ENCODE results near the gene RDH12. TPM values are rescaled to one million over a fixed set of nuclear protein-coding genes. Genes with fewer than 3 reads are reported as not detected.

RDH12 gene
- total and polyA plus RNA-seq, 9 of the 15 experiments (the other 6 are each of a cell fraction or from before 2014, with no cell fraction given), result 0.03 to 0.29 (median 0.07) TPM; not detected in 2

DNA sequence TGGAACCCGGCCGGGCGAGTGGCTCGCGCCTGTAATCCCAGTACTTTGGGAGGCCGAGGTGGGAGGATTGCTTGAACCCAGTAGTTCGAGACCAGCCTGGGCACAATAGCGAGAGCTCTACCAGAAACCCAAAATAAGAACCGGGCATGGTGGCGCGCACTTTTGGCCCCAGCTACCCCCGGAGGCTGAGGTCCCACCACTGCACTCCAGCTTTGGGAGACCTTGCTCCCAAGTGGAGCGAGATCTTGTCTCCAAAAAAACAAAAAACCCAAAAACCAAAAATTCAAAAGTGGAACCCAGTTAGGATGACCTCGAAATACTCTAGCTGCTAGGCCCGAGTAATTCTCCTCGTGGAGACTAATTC, 26.5 kb upstream of the RDH12 start (continued):
- TF ChIP-seq, protein P1, sequence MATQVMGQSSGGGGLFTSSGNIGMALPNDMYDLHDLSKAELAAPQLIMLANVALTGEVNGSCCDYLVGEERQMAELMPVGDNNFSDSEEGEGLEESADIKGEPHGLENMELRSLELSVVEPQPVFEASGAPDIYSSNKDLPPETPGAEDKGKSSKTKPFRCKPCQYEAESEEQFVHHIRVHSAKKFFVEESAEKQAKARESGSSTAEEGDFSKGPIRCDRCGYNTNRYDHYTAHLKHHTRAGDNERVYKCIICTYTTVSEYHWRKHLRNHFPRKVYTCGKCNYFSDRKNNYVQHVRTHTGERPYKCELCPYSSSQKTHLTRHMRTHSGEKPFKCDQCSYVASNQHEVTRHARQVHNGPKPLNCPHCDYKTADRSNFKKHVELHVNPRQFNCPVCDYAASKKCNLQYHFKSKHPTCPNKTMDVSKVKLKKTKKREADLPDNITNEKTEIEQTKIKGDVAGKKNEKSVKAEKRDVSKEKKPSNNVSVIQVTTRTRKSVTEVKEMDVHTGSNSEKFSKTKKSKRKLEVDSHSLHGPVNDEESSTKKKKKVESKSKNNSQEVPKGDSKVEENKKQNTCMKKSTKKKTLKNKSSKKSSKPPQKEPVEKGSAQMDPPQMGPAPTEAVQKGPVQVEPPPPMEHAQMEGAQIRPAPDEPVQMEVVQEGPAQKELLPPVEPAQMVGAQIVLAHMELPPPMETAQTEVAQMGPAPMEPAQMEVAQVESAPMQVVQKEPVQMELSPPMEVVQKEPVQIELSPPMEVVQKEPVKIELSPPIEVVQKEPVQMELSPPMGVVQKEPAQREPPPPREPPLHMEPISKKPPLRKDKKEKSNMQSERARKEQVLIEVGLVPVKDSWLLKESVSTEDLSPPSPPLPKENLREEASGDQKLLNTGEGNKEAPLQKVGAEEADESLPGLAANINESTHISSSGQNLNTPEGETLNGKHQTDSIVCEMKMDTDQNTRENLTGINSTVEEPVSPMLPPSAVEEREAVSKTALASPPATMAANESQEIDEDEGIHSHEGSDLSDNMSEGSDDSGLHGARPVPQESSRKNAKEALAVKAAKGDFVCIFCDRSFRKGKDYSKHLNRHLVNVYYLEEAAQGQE (IDR thresholded peaks at IDR 0.05; ENCODE audit: borderline replicate concordance), result no peak
- TF ChIP-seq, protein P1 (CRISPR knock-in tag; IDR thresholded peaks at IDR 0.05; ENCODE audit: low read depth), result no peak

DNA sequence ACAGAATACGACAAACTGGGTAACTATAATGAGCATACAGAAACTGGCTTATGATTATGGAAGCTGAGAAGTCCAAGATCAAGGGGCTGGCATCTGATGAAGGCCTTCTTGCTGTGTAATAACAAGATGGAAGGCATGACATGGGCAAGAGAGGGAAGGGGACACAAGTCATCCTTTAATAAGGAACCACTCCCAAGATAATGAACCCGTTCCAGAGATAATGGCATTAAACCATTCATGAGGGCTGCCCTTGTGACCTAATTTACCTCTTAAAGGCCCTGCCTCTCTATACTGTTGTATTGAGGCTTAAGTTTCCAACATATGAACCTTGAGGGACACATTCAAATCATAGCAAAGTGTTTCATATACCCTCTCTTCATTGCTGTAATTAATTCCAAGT, 22.7 kb upstream of the RDH12 start:
- intact Hi-C loops (cut with micrococcal nuclease), result no loop called here
- in situ Hi-C loops (cut with MboI), result no loop called here

More for the DNA sequence above, 22.7 kb upstream of the RDH12 start:
- ChIA-PET POLR2A (interaction anchor here (1.3 kb wide), 1 partner anchor 8 kb away, joined by 3 read pairs; no protein-coding TSS in a partner anchor), CTCF (ENCODE audit: low intra/inter-chr PET ratio) (no interaction called here)
- Histone ChIP-seq H4K20me1 (replicated peaks; ENCODE audit: control insufficient read depth, insufficient read depth, low read length) (no peaks in the 10 kb centered on the region), H3K9me1 (ENCODE audit: control insufficient read depth, insufficient read depth, low read length) (no peaks in the 10 kb centered on the region), H2AFZ (ENCODE audit: low read depth, low read length) (no peak overlapping the region), H3K27ac (ENCODE audit: extremely low read depth, low read depth, low read length) (no peak overlapping the region; the same call in 2 of the 3 replicates), H3K79me2 (ENCODE audit: control insufficient read depth, insufficient read depth, low read length) (peaks cover 37% of the 10 kb centered on the region), H3K27me3 (ENCODE audit: control insufficient read depth in 2 of 2, insufficient read depth in 2 of 2, low read length in 2 of 2) (no peaks in the 10 kb centered on the region), H3K36me3 (ENCODE audit: control insufficient read depth, insufficient read depth, low read length) (peaks cover 72% of the 10 kb centered on the region), H3K4me3 (no peak overlapping the region), H3K9ac (ENCODE audit: insufficient read depth in 1 of 2, low read depth in 2 of 2, low read length in 2 of 2) (no peak overlapping the region), H3K4me2 (ENCODE audit: insufficient read depth, low read length) (no peak overlapping the region), H3K4me1 (replicated peaks in 1 of 2; ENCODE audit: control insufficient read depth in 2 of 2, insufficient read depth in 2 of 2, low read length in 2 of 2) (peaks cover 22 to 38% of the 10 kb centered on the region in 2 experiments), H3K9me3 (replicated peaks; ENCODE audit: control insufficient read depth, insufficient read depth, low read depth, low read length) (no peaks in the 10 kb centered on the region)
- no peak for TF ChIP-seq NFE2L1 (tag; IDR thresholded peaks at IDR 0.05; ENCODE audit: borderline replicate concordance, low read depth)
- no peak for TF ChIP-seq NR4A1 (CRISPR knock-in tag; IDR thresholded peaks at IDR 0.05)
- TF ChIP-seq NR4A1 (tag; IDR thresholded peaks at IDR 0.05), result no peak
- ATAC-seq (no peak), DNase-seq (ENCODE audit: extremely low read depth in 1 of 4, low spot score in 3 of 4) (no peak), FAIRE-seq (no peak)
- BruUV-seq (replicated peaks), result no TSS peak
- WGBS (ENCODE audit: insufficient coverage, low coverage, missing lambda C conversion rate), result 58% methylated on average over 2 of the region's 2 CpGs

Data from K562 (cell line).